ENCODE results near the gene CPLX3.

GRCh38 chr15:74821091-74821789 lies 5.2 kb upstream of the CPLX3 start:
- TF ChIP-seq POLR2AphosphoS5 (IDR thresholded peaks at IDR 0.05; ENCODE audit: insufficient read depth, low read depth, low read length), result no peak
- TF ChIP-seq, protein P1, sequence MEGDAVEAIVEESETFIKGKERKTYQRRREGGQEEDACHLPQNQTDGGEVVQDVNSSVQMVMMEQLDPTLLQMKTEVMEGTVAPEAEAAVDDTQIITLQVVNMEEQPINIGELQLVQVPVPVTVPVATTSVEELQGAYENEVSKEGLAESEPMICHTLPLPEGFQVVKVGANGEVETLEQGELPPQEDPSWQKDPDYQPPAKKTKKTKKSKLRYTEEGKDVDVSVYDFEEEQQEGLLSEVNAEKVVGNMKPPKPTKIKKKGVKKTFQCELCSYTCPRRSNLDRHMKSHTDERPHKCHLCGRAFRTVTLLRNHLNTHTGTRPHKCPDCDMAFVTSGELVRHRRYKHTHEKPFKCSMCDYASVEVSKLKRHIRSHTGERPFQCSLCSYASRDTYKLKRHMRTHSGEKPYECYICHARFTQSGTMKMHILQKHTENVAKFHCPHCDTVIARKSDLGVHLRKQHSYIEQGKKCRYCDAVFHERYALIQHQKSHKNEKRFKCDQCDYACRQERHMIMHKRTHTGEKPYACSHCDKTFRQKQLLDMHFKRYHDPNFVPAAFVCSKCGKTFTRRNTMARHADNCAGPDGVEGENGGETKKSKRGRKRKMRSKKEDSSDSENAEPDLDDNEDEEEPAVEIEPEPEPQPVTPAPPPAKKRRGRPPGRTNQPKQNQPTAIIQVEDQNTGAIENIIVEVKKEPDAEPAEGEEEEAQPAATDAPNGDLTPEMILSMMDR (IDR thresholded peaks at IDR 0.05; ENCODE audit: extremely low read depth in 1 of 2, insufficient read depth in 1 of 2, low read depth in 1 of 2, low read length in 2 of 2), result no peak
- TF ChIP-seq EZH2 (IDR thresholded peaks at IDR 0.05; ENCODE audit: borderline replicate concordance, low read depth, low read length, severe bottlenecking), result no peak

Data from endothelial cell of umbilical vein (primary cell).